GM12801 (cell line): Measurements from ENCODE around the gene RUNX1.

Source experiments
- CTCF ChIP-seq: IDR thresholded peaks from one replicate; pipeline ENCODE4 v1.5.1; 2011; ENCODE audit warnings: control low read depth; ENCODE audit not compliant: insufficient read length; ENCODE audit errors: extremely low read depth

The RUNX1 gene

GRCh38 chr21:35088319-35088771 is 39.2 kb upstream of the RUNX1 start:
- TF ChIP-seq CTCF, result no peak

GRCh38 chr21:35086357-35086756 is 37.3 kb upstream of the RUNX1 start:
- TF ChIP-seq CTCF, result no peak

GRCh38 chr21:35084869-35085268 is 35.8 kb upstream of the RUNX1 start:
- TF ChIP-seq CTCF, result no peak

GRCh38 chr21:35083246-35083645 is 34.1 kb upstream of the RUNX1 start:
- no peak for TF ChIP-seq CTCF

- TF ChIP-seq CTCF, result no peak
Measured at GRCh38 chr21:35081861-35082260, 32.8 kb upstream of the RUNX1 start.

GRCh38 chr21:35079181-35079580 is 30.1 kb upstream of the RUNX1 start:
- TF ChIP-seq CTCF, result no peak

GRCh38 chr21:35077975-35078374 is 28.9 kb upstream of the RUNX1 start:
- TF ChIP-seq CTCF, result no peak

GRCh38 chr21:35077466-35077865 is 28.4 kb upstream of the RUNX1 start:
- TF ChIP-seq CTCF, result no peak
